ENCODE measurements around the gene HIKESHI. TPM values are rescaled to one million over a fixed set of nuclear protein-coding genes. Genes with fewer than 3 reads are reported as not detected.

The HIKESHI gene
- total and polyA plus RNA-seq, 2 of the 8 experiments (the other 6 are each of a cell fraction or from before 2014, with no cell fraction given), result 65.4 to 90.2 TPM

- Histone ChIP-seq H2BK12ac (ENCODE audit: low read depth, low read length) (no peak overlapping the region), H3K18ac (ENCODE audit: extremely low read depth, low read length) (no peak overlapping the region), H3K9me3 (ENCODE audit: insufficient read depth in 2 of 2, low read depth in 1 of 2, low read length in 1 of 2) (no peaks in the 10 kb centered on the region), H3K79me1 (ENCODE audit: low read depth, low read length) (no peaks in the 10 kb centered on the region), H3K4ac (replicated peaks; ENCODE audit: insufficient read length, low read depth, low read length) (no peak overlapping the region), H3K4me1 (replicated peaks in 1 of 4; ENCODE audit: control insufficient read depth in 3 of 4, insufficient read depth in 4 of 4, low read length in 3 of 4) (peaks cover 0 to 2% (median 0%) of the 10 kb centered on the region in 4 experiments; a peak in 2 of 7 replicates), H4K20me1 (replicated peaks in 1 of 2; ENCODE audit: control insufficient read depth in 1 of 2, insufficient read depth in 2 of 2, low read length in 2 of 2) (no peaks in the 10 kb centered on the region), H2BK20ac (ENCODE audit: low read length) (no peak overlapping the region), H3K4me2 (ENCODE audit: insufficient read depth in 1 of 2, low read depth in 2 of 2, low read length in 2 of 2) (no peak overlapping the region), H3K4me3 (ENCODE audit: extremely low read depth in 1 of 4, insufficient read depth in 2 of 4, low read depth in 3 of 4, low read length in 4 of 4) (no peak overlapping the region), H2BK15ac (ENCODE audit: low read length) (no peak overlapping the region), H4K8ac (ENCODE audit: extremely low read depth, insufficient read depth, low read length) (no peak overlapping the region), H3K27me3 (replicated peaks in 1 of 4; ENCODE audit: control insufficient read depth in 3 of 4, extremely low read depth in 1 of 4, insufficient read depth in 3 of 4, low read length in 3 of 4) (no peaks in the 10 kb centered on the region), H3K23me2 (ENCODE audit: low read depth, low read length) (no peaks in the 10 kb centered on the region; the same call in 1 of the 2 replicates), H2BK120ac (replicated peaks; ENCODE audit: low read depth, low read length) (no peak overlapping the region), H4K5ac (ENCODE audit: insufficient read length, low read depth, low read length) (no peak overlapping the region), H3K79me2 (ENCODE audit: control insufficient read depth in 1 of 2, insufficient read depth in 2 of 2, low read length in 2 of 2) (no peaks in the 10 kb centered on the region), H3K23ac (ENCODE audit: insufficient read length) (no peak overlapping the region), H3K27ac (ENCODE audit: low read depth, low read length) (no peak overlapping the region), H3K56ac (replicated peaks; ENCODE audit: insufficient read length, low read depth, low read length) (no peak overlapping the region), H4K91ac (replicated peaks; ENCODE audit: insufficient read length, low read length) (no peak overlapping the region), H3K36me3 (ENCODE audit: control insufficient read depth in 2 of 4, insufficient read depth in 4 of 4, low read length in 3 of 4) (no peaks in the 10 kb centered on the region), H2AK5ac (ENCODE audit: low read depth, low read length) (no peak overlapping the region), H2BK5ac (ENCODE audit: low read depth, low read length) (no peak overlapping the region), H3K9ac (replicated peaks in 1 of 4; ENCODE audit: extremely low read depth in 1 of 4, low read depth in 3 of 4, low read length in 3 of 4) (no peak overlapping the region), H3K14ac (ENCODE audit: insufficient read length) (no peak overlapping the region), H2AFZ (ENCODE audit: low read length) (no peak overlapping the region)
- FAIRE-seq (no peak), DNase-seq (ENCODE audit: low read depth in 1 of 2, low spot score in 2 of 2) (no peak)
- ChIA-PET POLR2A (ENCODE audit: partially characterized antibody) (interaction anchor here (0.6 kb wide), 1 partner anchor 722 kb away, joined by 3 read pairs; no protein-coding TSS in a partner anchor), CTCF (ENCODE audit: partially characterized antibody) (no interaction called here)
- TF ChIP-seq YY1 (IDR thresholded peaks at IDR 0.05; ENCODE audit: low read depth, low read length), result no peak
- no peak for TF ChIP-seq TCF12 (IDR thresholded peaks at IDR 0.05; ENCODE audit: low read depth, low read length)
- no peak for TF ChIP-seq POLR2A (IDR thresholded peaks at IDR 0.05; ENCODE audit: control extremely low read depth in 1 of 2, low read depth in 2 of 2, low read length in 2 of 2)
- TF ChIP-seq KDM1A (IDR thresholded peaks at IDR 0.05; ENCODE audit: borderline replicate concordance, low read length), result no peak
- no peak for TF ChIP-seq CBX8 (IDR thresholded peaks at IDR 0.05; ENCODE audit: borderline replicate concordance, low read depth, low read length)
- no peak for TF ChIP-seq SP4 (IDR thresholded peaks at IDR 0.05; ENCODE audit: low read length)
- no peak for TF ChIP-seq E2F6 (IDR thresholded peaks at IDR 0.05)
- no peak for TF ChIP-seq SIX5 (IDR thresholded peaks at IDR 0.05; ENCODE audit: low read depth, low read length)
- 89% methylated on average over 5 of the region's 5 CpGs; no CpG with 5 or more reads in 1 of the 2 experiments for WGBS, 2 experiments (ENCODE audit: extremely low coverage in 1 of 2, insufficient coverage in 1 of 2, insufficient read length in 1 of 2, insufficient replicate concordance in 2 of 2, low coverage in 1 of 2, low lambda C conversion rate in 2 of 2, missing lambda C conversion rate in 1 of 2)
These were observed 81.3 kb downstream of the HIKESHI start for GRCh38 chr11:86383041-86383955.
